Middle frontal gyrus (tissue), 1 donor: ENCODE data around the gene GRID2IP.

Experiments
- DNase-seq: peaks from one replicate; pipeline ENCODE4 v3.0.0-alpha.2; 2015; ENCODE audit warnings: low spot score; ENCODE audit errors: extremely low spot score

GRID2IP gene

GRCh38 chr7:6526997-6527378 is 24.3 kb downstream of the GRID2IP start:
- DNase-seq: no peak

- DNase-seq: no peak
Observed at GRCh38 chr7:6520163-6520981, 30.9 kb downstream of the GRID2IP start.

- peak; percentile 79 for DNase-seq
Observed at GRCh38 chr7:6516387-6516983, 34.8 kb downstream of the GRID2IP start.

- no peak for DNase-seq
Observed at GRCh38 chr7:6513541-6513940, 37.7 kb downstream of the GRID2IP start.

GRCh38 chr7:6512892-6513291 is 38.4 kb downstream of the GRID2IP start:
- no peak for DNase-seq

- DNase-seq: no peak
Observed at GRCh38 chr7:6510476-6511133, 40.7 kb downstream of the GRID2IP start.

GRCh38 chr7:6508950-6509349 is 42.3 kb downstream of the GRID2IP start:
- DNase-seq: no peak

GRCh38 chr7:6508539-6508938 is 42.7 kb downstream of the GRID2IP start:
- DNase-seq: no peak

- DNase-seq: no peak
Observed at GRCh38 chr7:6507906-6508305, 43.4 kb downstream of the GRID2IP start.

GRCh38 chr7:6505685-6506559 is 45.3 kb downstream of the GRID2IP start:
- no peak for DNase-seq

GRCh38 chr7:6504996-6505395 is 46.3 kb downstream of the GRID2IP start:
- no peak for DNase-seq

GRCh38 chr7:6502886-6503285 is 48.4 kb downstream of the GRID2IP start:
- DNase-seq: no peak

GRCh38 chr7:6501586-6502564 is 49.4 kb downstream of the GRID2IP start:
- DNase-seq: no peak

GRCh38 chr7:6500691-6501090 is 50.6 kb downstream of the GRID2IP start:
- DNase-seq: no peak

- no peak for DNase-seq
Observed at GRCh38 chr7:6497994-6498393, 53.3 kb downstream of the GRID2IP start.

GRCh38 chr7:6497637-6497905 is 53.7 kb downstream of the GRID2IP start:
- no peak for DNase-seq

- no peak for DNase-seq
Observed at GRCh38 chr7:6496842-6497636, 54.2 kb downstream of the GRID2IP start.

- DNase-seq: no peak
Observed at GRCh38 chr7:6495597-6496262, 55.5 kb downstream of the GRID2IP start.

- DNase-seq: no peak
Observed at GRCh38 chr7:6494365-6494764, 56.9 kb downstream of the GRID2IP start.
